ENCODE results near the gene IFNG-AS1.

The IFNG-AS1 gene

GRCh38 chr12:68063900-68064590 lies 74.8 kb downstream of the IFNG-AS1 start:
- H3K27ac ChIP-seq (ENCODE audit: low read depth, low read length), result no peak overlapping the region
- H3K36me3 ChIP-seq (ENCODE audit: control insufficient read depth in 1 of 2, insufficient read depth in 2 of 2, low read length in 2 of 2), result no peaks in the 10 kb centered on the region
- no peak overlapping the region for H3K9ac ChIP-seq (ENCODE audit: low read depth in 1 of 2, low read length in 2 of 2)
- H3K4me3 ChIP-seq (ENCODE audit: low read depth in 1 of 2, low read length in 2 of 2), result no peak overlapping the region
- H3K4me1 ChIP-seq (ENCODE audit: control insufficient read depth in 1 of 2, insufficient read depth in 2 of 2, low read length in 2 of 2), result no peaks in the 10 kb centered on the region
- no peaks in the 10 kb centered on the region for H3K27me3 ChIP-seq (ENCODE audit: control insufficient read depth in 1 of 2, insufficient read depth in 2 of 2, low read length in 2 of 2)
- H3K9me3 ChIP-seq (ENCODE audit: control insufficient read depth in 1 of 2, low read length in 2 of 2), result peaks cover 0 to 3% of the 10 kb centered on the region in 2 donors

DNA sequence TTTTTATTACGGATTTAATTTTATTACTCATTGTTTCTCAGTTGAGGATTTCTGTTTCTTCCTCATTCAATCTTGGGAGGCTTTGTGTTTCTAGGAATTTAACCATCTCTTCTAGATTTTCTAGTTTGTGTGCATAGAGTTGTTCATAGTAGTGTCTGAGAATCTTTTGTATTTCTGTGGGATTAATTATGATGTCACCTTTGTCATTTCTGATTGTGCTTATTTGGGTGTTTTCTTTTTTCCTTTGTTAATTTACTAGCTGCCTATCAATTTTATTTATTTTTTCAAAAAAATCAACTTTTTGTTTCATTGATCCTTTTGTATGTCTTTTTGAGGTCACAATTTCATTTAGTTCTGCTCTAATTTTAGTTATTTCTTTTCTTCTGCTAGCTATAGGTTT lies 75.9 kb downstream of the IFNG-AS1 start:
- no peak overlapping the region for H3K4me3 ChIP-seq (ENCODE audit: low read depth in 1 of 2, low read length in 2 of 2)

DNA sequence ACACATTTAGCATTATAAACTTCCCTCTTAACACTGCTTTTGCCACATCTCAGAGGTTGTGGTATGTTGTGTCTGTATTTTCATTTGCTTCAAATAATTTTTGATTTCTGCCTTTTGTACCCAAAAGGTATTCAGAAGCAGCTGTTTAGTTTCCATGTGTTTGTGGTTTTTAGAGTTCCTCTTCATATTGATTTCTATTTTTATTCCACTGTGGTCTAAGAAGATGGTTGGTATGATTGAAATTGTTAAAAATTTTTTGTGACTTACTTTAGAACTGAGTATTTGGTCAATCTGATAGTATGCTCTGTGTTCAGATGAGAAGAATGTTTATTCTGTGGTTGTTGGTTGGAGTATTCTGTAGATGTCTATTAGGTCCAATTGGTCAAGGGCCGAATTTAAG lies 76.4 kb downstream of the IFNG-AS1 start:
- H3K36me3 ChIP-seq (ENCODE audit: control insufficient read depth in 1 of 2, insufficient read depth in 2 of 2, low read length in 2 of 2), result no peaks in the 10 kb centered on the region

More for the DNA sequence above, 75.9 kb downstream of the IFNG-AS1 start:
- Histone ChIP-seq H3K9ac (ENCODE audit: low read depth in 1 of 2, low read length in 2 of 2) (no peak overlapping the region), H3K27ac (ENCODE audit: low read depth, low read length) (no peak overlapping the region), H3K36me3 (ENCODE audit: control insufficient read depth in 1 of 2, insufficient read depth in 2 of 2, low read length in 2 of 2) (no peaks in the 10 kb centered on the region), H3K9me3 (ENCODE audit: control insufficient read depth in 1 of 2, low read length in 2 of 2) (peaks cover 0 to 3% of the 10 kb centered on the region in 2 donors), H3K27me3 (ENCODE audit: control insufficient read depth in 1 of 2, insufficient read depth in 2 of 2, low read length in 2 of 2) (no peaks in the 10 kb centered on the region), H3K4me1 (ENCODE audit: control insufficient read depth in 1 of 2, insufficient read depth in 2 of 2, low read length in 2 of 2) (no peaks in the 10 kb centered on the region)

GRCh38 chr12:68067762-68068376 lies 78.6 kb downstream of the IFNG-AS1 start:
- H3K36me3 ChIP-seq (ENCODE audit: control insufficient read depth in 1 of 2, insufficient read depth in 2 of 2, low read length in 2 of 2), result no peaks in the 10 kb centered on the region
- no peak overlapping the region for H3K4me3 ChIP-seq (ENCODE audit: low read depth in 1 of 2, low read length in 2 of 2)
- H3K9ac ChIP-seq (ENCODE audit: low read depth in 1 of 2, low read length in 2 of 2), result no peak overlapping the region
- H3K27ac ChIP-seq (ENCODE audit: low read depth, low read length), result no peak overlapping the region
- no peaks in the 10 kb centered on the region for H3K4me1 ChIP-seq (ENCODE audit: control insufficient read depth in 1 of 2, insufficient read depth in 2 of 2, low read length in 2 of 2)
- H3K27me3 ChIP-seq (ENCODE audit: control insufficient read depth in 1 of 2, insufficient read depth in 2 of 2, low read length in 2 of 2), result no peaks in the 10 kb centered on the region
- H3K9me3 ChIP-seq (ENCODE audit: control insufficient read depth in 1 of 2, low read length in 2 of 2), result peaks cover 0 to 3% of the 10 kb centered on the region in 2 donors

More for the DNA sequence above, 76.4 kb downstream of the IFNG-AS1 start:
- no peaks in the 10 kb centered on the region for H3K4me1 ChIP-seq (ENCODE audit: control insufficient read depth in 1 of 2, insufficient read depth in 2 of 2, low read length in 2 of 2)
- H3K9me3 ChIP-seq (ENCODE audit: control insufficient read depth in 1 of 2, low read length in 2 of 2), result peaks cover 0 to 3% of the 10 kb centered on the region in 2 donors
- no peak overlapping the region for H3K27ac ChIP-seq (ENCODE audit: low read depth, low read length)
- no peak overlapping the region for H3K4me3 ChIP-seq (ENCODE audit: low read depth in 1 of 2, low read length in 2 of 2)
- H3K9ac ChIP-seq (ENCODE audit: low read depth in 1 of 2, low read length in 2 of 2), result no peak overlapping the region
- no peaks in the 10 kb centered on the region for H3K27me3 ChIP-seq (ENCODE audit: control insufficient read depth in 1 of 2, insufficient read depth in 2 of 2, low read length in 2 of 2)

DNA sequence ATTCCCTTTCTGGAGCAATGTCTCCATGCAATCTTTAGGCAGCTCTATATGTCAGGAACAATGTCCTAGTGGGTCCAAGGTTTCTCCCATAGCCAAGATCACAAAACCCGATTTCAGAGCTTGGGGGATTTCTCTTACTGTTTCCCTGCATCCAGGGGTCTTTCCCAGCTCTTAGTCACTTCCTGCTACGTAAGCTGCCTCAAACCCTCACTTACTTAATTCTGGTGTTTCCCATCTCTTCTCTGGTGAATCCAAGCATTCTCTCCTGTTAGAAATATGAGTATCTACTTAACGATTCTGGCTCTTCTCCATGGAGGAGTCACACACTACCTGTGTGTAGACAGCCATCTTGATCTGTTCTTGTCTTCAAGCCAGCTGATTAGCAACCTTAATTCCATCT lies 80.0 kb downstream of the IFNG-AS1 start:
- no peaks in the 10 kb centered on the region for H3K36me3 ChIP-seq (ENCODE audit: control insufficient read depth in 1 of 2, insufficient read depth in 2 of 2, low read length in 2 of 2)
- no peaks in the 10 kb centered on the region for H3K27me3 ChIP-seq (ENCODE audit: control insufficient read depth in 1 of 2, insufficient read depth in 2 of 2, low read length in 2 of 2)
- H3K9ac ChIP-seq (ENCODE audit: low read depth in 1 of 2, low read length in 2 of 2), result no peak overlapping the region
- H3K9me3 ChIP-seq (ENCODE audit: control insufficient read depth in 1 of 2, low read length in 2 of 2), result peaks cover 0 to 3% of the 10 kb centered on the region in 2 donors
- H3K4me1 ChIP-seq (ENCODE audit: control insufficient read depth in 1 of 2, insufficient read depth in 2 of 2, low read length in 2 of 2), result no peaks in the 10 kb centered on the region
- no peak overlapping the region for H3K27ac ChIP-seq (ENCODE audit: low read depth, low read length)
- H3K4me3 ChIP-seq (ENCODE audit: low read depth in 1 of 2, low read length in 2 of 2), result no peak overlapping the region
